Measurements from ENCODE around the gene NINJ1.

NINJ1 gene

GRCh38 chr9:93090091-93090655 lies 43.9 kb downstream of the NINJ1 start:
- no peak for DNase-seq (ENCODE audit: extremely low read depth, low read depth)
- TF ChIP-seq, protein P1, sequence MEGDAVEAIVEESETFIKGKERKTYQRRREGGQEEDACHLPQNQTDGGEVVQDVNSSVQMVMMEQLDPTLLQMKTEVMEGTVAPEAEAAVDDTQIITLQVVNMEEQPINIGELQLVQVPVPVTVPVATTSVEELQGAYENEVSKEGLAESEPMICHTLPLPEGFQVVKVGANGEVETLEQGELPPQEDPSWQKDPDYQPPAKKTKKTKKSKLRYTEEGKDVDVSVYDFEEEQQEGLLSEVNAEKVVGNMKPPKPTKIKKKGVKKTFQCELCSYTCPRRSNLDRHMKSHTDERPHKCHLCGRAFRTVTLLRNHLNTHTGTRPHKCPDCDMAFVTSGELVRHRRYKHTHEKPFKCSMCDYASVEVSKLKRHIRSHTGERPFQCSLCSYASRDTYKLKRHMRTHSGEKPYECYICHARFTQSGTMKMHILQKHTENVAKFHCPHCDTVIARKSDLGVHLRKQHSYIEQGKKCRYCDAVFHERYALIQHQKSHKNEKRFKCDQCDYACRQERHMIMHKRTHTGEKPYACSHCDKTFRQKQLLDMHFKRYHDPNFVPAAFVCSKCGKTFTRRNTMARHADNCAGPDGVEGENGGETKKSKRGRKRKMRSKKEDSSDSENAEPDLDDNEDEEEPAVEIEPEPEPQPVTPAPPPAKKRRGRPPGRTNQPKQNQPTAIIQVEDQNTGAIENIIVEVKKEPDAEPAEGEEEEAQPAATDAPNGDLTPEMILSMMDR (IDR thresholded peaks at IDR 0.05; ENCODE audit: low read depth, low read length, missing control alignments) = no peak
- no peak overlapping the region for H3K4me3 ChIP-seq (replicated peaks; ENCODE audit: low read depth, low read length)

- no peak for DNase-seq (ENCODE audit: extremely low read depth, low read depth)
- no peak overlapping the region for H3K4me3 ChIP-seq (replicated peaks; ENCODE audit: low read depth, low read length)
- TF ChIP-seq, protein P1 (IDR thresholded peaks at IDR 0.05; ENCODE audit: low read depth, low read length, missing control alignments) = no peak
Measured at GRCh38 chr9:93089481-93089991, 44.5 kb downstream of the NINJ1 start.

- DNase-seq (ENCODE audit: extremely low read depth, low read depth) = no peak
- TF ChIP-seq, protein P1 (IDR thresholded peaks at IDR 0.05; ENCODE audit: low read depth, low read length, missing control alignments) = no peak
- no peak overlapping the region for H3K4me3 ChIP-seq (replicated peaks; ENCODE audit: low read depth, low read length)
Measured at GRCh38 chr9:93089024-93089423, 45.0 kb downstream of the NINJ1 start.

DNA sequence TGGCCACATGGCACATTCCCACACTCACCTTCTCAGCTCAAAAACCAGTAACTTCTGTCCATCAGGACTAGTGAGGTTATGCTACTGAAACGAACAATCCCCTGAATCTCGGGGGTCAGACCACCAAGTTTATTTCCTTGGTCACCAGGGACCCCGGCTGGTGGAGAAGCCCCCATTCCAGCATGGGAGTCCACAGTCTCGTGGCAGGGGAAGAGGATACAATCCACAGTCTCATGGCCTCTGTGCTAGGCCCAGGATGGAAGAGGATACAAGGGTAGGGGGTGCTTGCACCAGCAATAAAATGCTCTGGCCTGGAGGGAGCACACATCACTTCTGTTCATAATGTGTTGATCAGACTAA lies 45.4 kb downstream of the NINJ1 start:
- DNase-seq (ENCODE audit: extremely low read depth, low read depth) = no peak
- TF ChIP-seq, protein P1 (IDR thresholded peaks at IDR 0.05; ENCODE audit: low read depth, low read length, missing control alignments) = no peak
- no peak overlapping the region for H3K4me3 ChIP-seq (replicated peaks; ENCODE audit: low read depth, low read length)

GRCh38 chr9:93087971-93088655 lies 45.9 kb downstream of the NINJ1 start:
- DNase-seq (ENCODE audit: extremely low read depth, low read depth) = no peak
- TF ChIP-seq, protein P1 (IDR thresholded peaks at IDR 0.05; ENCODE audit: low read depth, low read length, missing control alignments) = no peak
- no peak overlapping the region for H3K4me3 ChIP-seq (replicated peaks; ENCODE audit: low read depth, low read length)

GRCh38 chr9:93086447-93087224 lies 47.4 kb downstream of the NINJ1 start:
- TF ChIP-seq, protein P1 (IDR thresholded peaks at IDR 0.05; ENCODE audit: low read depth, low read length, missing control alignments) = no peak
- DNase-seq (ENCODE audit: extremely low read depth, low read depth) = no peak
- no peak overlapping the region for H3K4me3 ChIP-seq (replicated peaks; ENCODE audit: low read depth, low read length)

Measured in HFF-Myc (cell line).